DMS114 treated with DMSO at 0.1 percent for 48 hours (cell line): ENCODE results near the gene CCR4.
"Not testable (repeated sequence)": the region's sequence is repeated elsewhere in the genome, so short reads cannot be mapped to it uniquely, and the experiment has no call there.

Experiments used
- DNase-seq: peaks from one replicate; lab custom pipeline; 2025; ENCODE audit not compliant: unreplicated experiment; lab: John Stamatoyannopoulos, UW

The CCR4 gene

DNA sequence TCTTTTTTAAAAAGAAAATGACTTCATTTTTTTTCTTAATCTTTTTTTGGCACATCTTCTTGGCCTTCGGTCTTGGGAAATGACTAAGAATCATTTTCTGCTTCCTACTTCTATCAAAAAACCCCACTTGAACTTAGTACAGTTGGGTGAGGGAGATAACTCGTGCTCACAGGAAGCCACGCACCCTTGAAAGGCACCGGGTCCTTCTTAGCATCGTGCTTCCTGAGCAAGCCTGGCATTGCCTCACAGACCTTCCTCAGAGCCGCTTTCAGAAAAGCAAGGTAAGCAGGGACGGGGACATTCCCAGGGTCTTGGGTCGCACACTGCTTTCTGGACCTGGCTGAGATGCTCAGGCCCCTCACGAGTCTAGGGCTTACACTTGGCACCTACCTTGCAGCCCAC, at the start of gene CCR4:
Gene CCR4 (plus strand): TSS at position 235 of the 402 bp plus-strand sequence. CDS start 1,779 bp downstream, outside the sequence.
- DNase-seq = no peak

DNA sequence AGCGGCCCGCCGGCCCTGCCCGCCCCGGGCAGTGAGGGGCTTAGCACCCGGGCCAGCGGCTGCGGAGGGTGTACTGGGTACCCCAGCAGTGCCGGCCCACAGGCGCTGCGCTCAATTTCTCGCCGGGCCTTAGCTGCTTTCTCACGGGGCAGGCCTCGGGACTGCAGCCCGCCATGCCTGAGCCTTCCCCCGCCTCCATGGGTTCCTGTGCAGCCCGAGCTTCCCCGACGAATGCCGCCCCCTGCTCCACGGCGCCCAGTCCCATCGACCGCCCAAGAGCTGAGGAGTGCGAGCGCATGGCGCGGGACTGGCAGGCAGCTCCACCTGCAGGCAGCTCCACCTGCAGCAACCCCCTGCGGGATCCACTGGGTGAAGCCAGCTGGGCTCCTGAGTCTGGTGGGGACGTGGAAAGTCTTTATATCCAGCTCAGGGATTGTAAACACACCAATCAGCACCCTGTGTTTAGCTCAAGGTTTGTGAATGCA, 48.5 kb upstream of the CCR4 start:
- not testable (repeated sequence) for DNase-seq

DNA sequence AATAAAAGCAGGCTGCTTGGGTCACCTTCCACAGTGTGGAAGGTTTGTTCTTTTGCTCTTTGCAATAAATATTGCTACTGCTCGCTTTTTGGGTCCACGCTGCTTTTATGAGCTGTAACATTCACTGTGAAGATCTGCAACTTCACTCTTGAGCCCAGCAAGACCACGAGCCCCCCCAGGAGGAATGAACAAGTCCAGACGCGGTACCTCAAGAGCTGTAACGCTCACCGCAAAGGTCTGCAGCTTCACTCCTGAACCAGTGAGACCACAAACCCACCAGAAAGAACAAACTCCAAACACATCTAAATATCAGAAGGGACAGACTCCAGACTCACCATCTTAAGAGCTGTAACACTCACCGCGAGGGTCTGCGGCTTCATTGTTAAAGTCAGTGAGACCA, 47.5 kb upstream of the CCR4 start:
- no peak for DNase-seq

DNA sequence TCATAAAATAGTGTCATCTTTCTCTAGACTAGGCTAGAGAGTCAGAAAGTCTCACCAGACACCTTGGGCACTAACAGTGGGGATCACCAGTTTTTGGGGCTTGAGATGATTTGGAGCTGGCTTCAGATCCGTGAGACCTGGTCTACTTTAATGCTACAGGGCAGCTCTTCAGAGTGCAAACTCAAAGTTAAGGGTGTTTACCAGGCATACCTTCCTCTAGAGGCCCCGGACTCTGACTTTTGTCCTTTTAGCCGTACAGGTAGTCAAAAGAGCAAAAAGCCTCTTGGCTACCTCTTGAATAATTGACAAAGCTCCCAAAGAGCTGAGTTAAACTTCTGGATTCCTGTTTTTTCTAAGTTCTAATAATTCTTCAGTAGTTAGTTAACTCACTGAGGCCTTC, 41.4 kb upstream of the CCR4 start:
- DNase-seq = no peak

DNA sequence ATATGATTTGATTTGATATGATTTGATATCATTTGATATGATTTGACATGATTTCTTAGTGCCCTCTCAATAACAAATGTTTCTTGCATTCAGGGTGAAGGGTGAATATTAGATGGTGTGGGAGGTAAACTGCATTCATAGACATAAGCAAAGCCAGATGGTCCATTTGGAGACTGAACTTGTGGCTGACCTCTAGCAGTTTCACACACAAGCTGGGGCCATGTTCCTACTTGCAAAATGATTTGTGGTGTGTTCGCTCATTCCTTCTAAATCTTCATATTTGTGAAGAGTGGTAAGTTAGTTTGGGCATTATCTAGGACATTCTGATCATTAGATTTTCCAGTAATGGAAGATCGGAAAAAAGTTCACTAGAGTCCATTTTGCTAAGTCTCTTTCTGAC, 40.5 kb upstream of the CCR4 start:
- DNase-seq = no peak

DNA sequence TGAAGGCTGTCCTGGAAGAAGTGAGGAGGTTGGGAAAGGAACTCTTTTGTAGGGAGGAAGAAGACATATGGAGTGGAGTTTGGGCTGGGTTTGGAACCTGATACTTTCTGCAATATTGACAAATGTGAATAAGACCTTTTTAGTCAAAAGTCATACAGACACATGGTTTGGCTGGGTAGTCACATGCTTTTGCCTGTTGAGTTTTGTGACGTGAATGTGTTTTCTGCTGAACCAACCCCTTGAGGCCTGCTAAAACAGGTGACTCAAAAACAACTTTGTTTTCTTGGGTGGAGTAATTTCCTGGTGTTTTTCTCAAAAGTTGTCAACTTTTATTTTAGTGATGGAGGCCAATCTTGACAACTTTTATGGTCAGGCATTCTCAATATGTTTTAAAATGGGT, 39.4 kb upstream of the CCR4 start:
- DNase-seq = no peak

DNA sequence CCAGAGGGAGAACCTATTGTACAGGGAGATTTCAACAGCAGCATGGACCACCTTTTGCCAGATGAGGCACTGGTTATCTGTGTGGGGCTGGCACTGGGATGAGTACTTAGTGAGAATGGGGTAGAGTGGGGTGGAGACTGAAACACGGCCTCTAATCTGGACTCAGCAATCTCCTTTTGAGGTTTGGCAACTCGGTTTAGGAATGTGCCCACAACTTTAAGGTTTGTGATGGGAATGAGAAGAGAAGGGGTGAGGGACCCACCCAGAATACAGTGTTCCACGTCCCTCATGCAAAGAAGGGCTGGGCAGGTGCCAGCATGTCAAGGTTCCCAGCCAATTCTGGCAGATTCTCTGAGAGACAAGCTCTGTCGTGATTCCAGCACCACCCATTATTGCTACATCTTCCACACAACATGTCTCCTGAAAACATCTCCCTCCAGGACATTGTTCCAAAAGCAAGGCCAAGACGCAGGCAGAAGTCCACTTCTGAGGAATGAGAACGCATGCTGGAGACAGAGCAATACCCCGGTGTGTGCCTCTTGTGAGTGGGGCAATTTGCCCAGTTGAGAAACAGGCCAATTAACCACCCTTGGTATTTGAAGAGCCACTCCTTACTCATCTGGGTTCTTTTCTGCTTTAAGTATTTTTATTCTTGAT, 37.5 kb upstream of the CCR4 start:
- no peak for DNase-seq

DNA sequence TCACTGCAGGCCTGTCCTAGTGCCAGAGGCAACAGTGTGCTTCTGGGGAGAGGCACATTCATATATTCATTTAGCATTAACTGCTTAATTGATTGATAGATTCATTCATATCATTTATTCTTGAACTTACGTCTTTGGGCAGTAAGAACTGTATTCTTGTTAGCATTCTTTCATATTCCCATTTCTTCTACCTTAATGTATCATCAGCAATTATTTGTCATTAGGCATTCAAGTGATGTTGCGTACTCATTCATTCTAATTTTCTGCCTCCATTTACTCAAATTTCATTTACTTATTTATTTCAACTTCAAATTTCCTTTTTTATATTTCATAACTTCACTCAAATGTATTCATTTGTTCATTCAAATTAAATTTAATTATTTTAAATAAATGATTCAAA, 31.5 kb upstream of the CCR4 start:
- no peak for DNase-seq

DNA sequence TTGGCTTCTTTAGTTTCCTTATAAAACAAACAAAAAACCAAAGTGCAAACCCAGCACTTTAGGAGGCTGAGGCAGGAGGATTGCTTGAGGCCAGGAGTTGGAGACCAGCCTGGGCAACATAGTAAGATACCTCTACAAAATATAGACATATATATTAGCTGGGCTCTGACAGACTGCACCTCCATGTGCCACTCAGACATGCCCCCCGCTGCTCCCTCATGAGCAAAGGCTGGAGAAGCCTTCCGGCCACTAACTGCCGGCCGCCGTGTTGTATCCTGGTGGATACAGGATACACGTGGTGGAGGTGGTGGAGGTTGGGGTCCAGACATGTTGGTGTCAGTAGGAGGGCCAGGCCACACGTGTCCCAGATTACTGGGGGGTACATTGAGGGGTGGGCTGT, 29.4 kb upstream of the CCR4 start:
- DNase-seq = no peak

DNA sequence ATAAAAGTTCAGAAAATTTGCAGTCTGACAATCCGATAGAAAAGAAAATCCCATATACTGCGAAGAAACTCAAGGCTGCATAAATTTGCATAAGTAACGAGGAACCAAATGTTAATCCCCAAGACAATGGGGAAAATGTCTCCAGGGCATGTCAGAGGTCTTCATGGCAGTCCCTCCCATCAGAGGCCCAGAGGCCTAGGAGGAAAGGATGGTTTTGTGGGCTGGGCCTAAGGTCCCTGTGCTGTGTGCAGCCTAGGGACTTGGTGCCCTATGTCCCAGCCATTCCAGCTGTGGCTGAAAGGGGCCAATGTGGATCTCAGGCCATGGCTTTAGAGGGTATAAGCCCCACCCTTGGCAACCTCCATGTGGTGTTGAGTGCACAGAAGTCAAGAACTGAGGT, 21.3 kb upstream of the CCR4 start:
- no peak for DNase-seq

DNA sequence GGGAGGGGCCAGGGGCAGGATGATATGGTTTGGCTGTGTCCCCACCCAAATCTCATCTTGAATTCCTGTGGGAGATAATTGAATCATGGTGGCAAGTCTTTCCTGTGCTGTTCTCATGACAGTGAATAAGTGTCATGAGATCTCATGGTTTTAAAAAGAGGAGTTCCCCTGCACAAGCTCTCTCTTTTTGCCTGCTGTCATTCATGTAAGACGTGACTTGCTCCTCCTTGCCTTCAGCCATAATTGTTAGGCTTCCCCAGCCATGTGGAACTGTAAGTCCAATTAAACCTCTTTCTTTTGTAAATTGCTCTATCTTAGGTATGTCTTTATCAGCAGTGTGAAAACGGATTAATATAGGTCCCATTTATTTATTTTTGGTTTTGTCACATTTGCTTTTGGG, 20.2 kb upstream of the CCR4 start:
- DNase-seq = not testable (repeated sequence)

DNA sequence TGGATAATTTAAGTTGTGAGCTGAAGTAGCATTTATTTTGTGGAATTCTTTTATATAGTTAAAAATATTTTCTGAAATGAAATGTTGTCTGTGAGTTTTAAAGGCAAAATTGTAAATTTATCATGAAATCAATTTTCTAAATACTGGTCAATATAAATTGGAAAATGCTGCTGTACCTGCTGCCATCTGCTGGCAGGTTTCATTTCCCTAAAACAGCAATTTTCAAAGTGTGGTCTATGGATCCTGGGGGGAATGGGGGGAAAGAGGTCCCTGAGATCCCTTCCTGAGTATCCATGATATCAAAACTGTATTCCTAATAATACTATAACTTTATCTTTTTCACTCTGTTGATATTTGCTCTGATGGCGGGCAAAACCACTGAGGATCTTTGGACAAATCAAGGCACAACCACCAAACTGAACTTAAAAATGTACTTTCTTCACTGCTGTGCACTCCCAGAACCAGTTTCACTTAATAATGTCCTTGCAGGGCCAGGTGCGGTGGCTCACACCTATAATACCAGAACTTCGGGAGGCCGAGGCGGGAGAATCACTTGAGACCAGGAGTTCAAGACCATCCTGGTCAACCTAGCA, 17.2 kb upstream of the CCR4 start:
- peak; percentile 7 for DNase-seq

DNA sequence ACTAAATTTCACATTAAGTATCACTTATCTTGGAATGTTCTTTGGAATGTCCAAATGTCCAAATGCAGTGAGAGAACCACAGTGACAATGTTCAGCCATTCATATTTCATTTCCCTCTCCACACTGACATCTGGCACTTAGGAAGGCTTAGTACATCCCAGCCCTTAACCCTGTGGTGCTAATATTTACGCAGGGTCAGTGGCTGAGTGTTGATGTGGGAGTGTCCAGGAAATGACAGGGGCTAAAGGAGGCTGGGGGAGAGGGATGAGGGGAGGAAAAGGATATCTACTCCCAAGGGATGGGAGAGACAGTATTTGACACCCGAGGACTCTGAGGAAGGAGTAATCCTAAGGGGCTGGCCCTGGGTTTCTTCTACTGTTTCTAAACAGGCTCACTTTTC, 14.1 kb upstream of the CCR4 start:
- no peak for DNase-seq

DNA sequence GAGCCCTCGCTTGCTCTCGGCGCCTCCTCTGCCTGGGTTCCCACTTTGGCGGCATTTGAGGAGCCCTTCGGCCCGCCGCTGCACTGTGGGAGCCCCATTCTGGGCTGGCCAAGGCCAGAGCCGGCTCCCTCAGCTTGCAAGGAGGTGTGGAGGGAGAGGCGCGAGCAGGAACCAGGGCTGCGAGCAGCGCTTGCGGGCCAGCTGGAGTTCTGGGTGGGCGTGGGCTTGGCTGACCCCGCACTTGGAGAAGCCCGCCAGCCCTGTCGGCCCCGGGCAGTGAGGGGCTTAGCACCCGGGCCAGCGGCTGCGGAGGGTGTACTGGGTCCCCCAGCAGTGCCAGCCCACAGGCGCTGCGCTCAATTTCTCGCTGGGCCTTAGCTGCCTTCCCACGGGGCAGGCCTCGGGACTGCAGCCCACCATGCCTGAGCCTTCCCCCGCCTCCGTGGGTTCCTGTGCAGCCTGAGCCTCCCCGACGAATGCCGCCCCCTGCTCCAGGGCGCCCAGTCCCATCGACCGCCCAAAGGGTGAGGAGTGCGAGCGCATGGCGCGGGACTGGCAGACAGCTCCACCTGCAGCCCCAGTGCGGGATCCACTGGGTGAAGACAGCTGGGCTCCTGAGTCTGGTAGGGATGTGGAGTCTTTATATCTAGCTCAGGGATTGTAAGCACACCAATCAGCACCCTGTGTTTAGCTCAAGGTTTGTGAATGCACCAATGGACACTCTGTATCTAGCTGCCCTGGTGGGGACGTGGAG, 11.7 kb upstream of the CCR4 start:
- DNase-seq = not testable (repeated sequence)

DNA sequence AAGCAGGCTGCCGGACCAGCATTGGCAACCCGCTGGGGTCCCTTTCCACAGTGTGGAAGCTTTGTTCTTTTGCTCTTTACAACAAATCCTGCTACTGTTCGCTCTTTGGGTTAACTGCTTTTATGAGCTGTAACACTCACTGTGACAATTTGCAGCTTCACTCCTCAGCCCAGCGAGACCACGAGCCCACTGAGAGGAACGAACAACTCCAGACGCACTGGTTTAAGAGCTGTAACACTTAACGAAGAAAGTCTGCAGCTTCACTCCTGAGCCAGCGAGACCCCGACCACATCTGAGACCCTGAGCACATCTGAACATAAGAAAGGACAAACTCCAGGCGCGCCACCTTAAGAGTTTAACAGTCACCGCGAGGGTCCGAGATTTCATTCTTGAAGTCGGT, 10.7 kb upstream of the CCR4 start:
- DNase-seq = no peak

DNA sequence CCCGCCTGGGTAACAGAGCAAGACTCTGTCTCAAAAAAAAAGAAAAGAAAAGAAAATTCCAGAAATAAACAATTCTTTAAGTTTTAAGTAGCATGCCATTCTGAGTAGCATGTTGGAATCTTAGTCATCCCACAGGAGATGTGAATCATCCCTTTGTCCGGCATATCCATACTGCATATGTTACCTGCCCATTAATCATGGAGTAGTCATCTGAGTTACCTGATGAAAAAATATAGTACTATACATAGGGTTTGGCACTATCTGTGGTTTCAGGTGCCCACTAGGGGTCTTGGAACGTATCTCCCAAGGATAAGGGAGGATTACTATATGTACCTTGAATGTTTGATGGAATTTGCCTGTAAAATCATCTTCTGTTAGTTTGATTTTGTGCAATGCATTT, 6.3 kb upstream of the CCR4 start:
- DNase-seq = no peak

DNA sequence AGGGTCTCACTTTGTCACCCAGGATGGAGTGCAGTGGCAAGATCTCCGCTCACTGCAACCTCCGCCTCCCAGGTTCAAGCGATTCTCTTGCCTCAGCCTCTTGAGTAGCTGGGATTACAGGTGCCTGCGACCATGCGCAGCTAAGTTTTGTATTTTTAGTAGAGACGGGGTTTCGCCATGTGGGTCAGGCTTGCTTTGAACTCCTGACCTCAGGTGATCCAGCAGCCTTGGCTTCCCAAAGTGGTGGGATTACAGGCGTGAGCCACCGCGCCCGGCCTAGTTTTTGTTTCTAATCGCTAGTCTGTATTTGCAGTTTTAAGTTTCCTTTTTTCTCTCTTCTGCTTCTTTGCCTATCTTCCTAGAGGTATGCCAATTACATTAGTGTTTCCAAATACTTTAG, 5.8 kb upstream of the CCR4 start:
- not testable (repeated sequence) for DNase-seq

DNA sequence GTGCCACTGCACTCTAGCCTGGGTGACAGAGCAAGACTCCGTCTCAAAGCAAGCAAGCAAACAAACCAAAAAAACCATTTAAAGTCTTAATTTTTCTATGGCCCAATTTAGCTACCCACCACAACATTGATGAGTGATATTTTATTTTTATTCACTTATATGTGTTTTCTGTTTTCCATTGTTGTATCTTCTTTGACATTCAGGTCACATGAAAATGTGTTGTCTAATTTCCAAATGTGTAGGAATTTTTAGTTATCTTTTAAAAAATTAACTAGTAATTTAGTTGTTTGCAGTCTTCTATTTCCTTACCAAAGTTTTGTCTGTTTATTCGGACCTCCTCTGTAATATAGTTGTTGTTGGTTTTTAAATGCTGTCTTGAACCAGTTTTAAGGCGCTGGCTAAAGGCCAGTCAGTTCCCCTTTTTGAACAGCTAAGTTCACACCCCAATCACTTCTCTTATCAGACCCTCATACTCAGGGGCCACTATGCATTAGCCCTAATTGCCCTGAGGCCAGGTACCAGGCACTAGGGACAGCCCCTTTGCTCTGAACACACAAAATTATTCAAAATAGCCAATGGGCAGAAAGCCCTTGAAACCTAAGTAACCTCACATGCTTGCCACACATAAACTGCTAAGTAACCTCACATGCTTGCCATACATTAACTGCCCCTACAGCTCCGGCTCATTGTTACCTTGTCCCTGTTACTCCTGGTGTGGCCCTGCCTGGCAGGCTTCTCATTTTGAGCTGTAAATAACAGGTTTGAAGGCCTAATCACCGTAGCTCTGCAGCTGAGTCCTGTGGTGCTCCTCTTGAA, 4.3 kb upstream of the CCR4 start:
- no peak for DNase-seq

DNA sequence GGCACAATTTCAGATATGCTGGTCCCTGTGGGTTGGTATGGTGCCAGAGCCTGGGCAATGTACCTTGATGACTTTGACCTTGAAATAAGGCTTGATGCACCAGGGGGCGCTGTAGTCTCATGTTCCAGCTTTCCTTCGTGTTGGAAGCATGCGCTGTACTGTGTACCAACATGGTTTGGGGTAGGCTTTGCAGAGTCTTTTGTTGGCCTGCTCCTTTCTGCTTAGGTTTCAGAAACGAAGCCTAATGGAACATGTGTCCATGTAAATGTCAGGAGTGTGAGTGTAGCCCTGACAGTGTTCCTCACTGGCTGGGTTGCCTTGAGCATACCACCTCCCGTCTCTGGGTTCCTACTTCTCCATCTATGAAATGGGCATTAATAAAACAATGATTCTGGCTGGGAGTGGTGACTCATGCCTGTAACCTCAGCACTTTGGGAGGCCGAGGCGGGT, 3.6 kb upstream of the CCR4 start:
- peak; percentile 60 for DNase-seq

DNA sequence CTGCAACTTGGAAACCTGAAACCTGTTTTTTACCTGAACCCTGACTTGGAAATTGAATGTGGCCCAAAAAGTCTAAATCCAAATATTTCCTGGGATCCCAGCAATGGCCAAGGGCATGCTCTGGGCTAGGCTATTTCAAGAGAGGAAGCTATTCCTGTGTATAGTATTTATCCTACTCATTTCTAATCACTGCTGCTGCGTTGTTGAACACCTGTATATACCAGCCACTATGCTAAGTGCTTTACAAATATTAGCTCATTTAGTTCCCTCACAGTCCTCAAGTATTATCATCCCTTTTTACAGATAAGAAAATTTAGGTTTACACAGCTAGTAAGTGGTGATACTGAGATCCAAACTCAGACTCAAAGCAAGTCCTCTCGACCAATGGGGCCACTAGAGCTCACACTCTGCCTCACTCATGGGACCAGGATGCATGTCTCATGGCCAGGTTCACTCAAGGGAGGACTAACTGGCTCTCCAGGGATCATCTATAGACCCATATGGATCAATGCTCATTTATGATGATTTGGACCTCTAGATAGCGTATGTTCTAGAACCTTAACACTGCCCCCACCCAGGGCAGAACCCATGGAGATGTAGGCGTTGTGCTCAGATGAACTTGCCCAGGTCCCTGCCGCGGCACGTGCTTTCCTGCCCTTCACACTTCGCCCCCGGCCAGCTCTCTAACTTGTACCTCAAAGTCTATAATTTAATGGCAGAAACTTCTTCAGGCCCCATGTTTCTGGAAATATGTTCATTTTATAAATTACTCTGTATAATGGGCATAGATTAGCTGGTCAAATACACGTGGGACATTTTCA, 2.6 kb upstream of the CCR4 start:
- DNase-seq = no peak
